HG03175 (cell line): ENCODE measurements around the gene ENTPD6.

Experiments
- ATAC-seq: cut with Tn5 transposase; IDR thresholded peaks from one replicate; pipeline ENCODE4 v1.9.1; 2021; ENCODE audit warnings: mild to moderate bottlenecking, moderate library complexity; ENCODE audit not compliant: unreplicated experiment

The ENTPD6 gene

DNA sequence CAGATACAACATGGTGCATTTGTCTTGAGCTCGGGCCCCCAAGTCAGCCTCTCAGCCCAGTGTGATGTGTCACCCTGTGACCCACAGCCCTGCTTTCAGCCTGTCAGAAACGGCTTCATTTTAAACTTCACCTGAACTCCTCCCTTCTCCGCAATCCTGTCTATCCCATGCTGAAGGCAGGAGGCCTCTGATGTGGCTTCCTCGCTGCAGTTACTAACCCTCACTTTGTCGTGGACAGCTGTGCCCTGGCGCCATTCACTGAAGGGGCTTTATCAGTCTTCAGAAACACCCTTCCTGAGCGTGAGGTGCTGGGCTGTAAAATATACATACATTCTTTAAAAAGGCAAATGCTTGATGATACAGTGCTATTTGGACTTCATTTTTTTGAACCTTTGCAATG is 7.9 kb upstream of the ENTPD6 start:
- ATAC-seq = no peak

DNA sequence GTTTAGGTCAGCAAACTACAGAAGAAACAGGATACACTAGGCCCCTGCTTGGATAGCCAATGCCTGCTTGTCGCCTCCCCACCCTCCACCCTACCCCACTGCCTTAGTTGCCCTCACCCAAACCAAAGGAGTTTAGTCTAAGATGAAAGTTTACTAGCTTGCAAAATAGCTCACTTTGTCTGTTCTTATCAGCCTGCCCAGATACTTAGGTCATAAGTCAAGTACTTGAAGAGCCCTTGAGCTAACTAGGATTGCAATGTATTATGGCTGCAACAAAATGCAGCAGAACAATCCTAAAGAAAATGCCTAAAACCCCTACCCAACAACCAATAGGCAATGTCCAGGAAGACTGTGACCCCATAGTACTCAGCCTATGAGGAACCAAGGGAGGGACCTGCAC is 7.3 kb upstream of the ENTPD6 start:
- ATAC-seq = no peak

DNA sequence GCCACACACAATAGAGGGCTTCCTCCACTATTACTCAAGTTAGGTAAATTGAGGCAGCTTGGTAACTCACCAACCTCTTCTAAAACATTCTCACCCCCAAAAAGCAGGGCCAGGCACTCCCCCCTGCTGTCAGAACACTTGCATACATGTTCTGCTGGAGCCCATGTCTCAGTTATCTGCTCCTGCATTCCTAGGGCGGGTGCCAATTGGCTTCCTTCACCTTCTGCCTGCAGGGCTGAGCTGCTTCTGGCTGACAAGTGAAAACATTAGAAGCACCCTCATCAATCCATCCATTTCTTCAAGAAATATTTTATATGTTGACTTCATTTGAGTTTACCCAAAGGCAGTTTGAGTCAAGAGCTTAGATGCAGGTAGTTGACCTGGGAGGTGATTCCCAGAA is 4.5 kb upstream of the ENTPD6 start:
- ATAC-seq = no peak

DNA sequence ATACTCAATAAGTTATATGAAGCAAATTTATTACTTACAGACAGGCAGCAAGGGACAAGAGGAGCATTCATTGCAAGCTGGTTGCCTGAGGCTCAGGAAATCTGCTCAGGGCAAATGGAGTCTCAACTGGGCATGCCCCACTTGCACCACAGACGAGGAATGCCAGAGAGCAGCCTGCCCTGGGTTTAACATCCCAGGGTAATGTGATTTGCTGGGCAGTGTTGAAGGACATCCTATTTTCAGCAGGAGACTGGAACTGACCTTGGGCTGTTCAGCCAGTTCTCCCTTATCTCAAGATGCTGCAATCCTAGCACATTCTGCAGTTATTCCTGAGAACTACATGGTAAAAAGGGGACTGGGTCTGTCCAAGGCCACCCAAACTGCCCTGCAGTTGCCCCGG is 3.8 kb upstream of the ENTPD6 start:
- ATAC-seq = no peak

DNA sequence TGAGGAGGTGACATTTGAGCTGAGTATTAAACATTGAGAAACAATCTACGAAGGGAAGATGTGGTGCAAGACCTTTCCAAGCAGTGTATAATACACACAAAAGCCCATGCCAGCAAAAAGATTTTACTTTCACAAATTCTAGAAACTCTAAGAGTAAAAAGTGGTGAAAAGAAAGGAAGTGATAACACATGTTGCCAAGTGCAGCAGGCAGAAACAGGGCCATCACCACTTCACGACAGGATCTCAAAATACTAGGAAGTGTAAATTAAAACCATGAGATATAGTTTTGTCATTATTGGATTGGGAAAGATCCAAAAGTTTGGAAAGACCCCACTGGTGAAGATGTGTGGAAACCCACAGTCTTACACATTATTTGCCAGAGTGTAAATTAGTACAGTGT is 1.7 kb upstream of the ENTPD6 start:
- no peak for ATAC-seq

DNA sequence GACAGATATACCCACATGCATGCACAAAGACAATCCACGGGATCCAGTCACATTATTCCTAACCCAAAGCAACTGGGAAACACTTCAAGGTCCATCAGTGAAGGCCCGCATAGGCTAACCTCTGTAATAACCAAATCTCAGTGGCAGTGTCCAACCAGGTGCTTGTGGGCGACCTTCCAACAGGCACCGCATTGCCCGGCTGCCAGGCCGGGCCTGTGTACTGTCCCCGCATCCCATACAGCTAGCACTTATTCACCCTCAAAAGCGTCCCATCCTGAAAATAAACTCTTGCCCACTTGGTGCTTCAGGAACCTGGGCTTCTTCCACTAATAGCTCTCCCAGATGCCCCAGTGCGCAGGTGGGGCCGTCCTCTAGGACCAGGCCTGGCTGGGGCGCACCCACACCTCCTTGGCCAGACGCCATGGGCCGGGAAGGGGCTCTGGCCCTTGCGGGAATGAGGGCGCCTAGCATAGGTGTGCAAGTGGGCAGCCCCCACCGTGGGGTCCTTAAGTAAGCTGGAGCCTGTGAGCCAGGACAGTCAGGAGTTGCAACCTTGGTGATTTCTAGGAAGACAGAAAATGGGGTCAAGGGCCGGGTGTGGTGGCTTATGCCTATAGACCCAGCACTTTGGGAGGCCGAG is 1.1 kb upstream of the ENTPD6 start:
- no peak for ATAC-seq

DNA sequence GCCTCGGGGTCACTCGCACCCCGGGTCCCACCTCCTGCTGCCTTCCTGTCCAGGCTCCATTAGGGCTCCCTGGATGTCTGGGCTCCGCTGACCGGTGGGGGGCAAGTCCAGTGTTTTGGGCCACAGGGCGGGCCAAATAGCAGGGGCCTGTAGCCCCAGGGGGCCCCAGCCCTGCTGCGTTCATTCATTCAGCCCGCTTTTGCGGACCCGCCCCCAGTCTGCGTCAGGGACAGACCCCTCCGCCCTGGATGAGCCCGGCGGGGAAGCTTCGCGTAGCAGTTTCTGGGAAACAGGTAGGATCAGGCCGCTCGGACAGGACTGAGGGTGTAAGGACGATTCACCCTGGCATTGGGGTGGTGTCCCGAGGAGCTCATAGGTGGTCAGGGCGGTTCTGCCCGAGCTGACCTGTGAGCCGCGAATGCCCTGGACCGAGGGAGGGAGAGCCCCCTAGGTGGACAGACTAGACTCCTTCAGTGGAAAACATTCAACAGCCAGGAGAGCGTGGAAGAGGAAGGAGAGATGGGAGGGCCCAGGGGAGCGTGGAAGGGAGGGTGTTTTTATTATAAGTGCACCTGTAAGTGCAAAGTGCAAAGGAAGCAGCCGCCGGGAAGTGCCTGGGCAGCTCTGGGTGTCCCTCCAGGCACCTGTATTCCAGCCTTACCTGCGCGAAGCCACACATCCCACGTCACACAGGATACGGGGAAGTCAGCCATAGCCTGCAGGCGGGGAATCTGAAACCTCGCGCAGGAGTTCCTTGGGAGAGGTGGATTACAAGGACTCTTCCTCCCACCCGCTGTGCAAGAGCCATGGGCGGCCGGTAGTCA is 662 bp downstream of the ENTPD6 start:
- no peak for ATAC-seq

DNA sequence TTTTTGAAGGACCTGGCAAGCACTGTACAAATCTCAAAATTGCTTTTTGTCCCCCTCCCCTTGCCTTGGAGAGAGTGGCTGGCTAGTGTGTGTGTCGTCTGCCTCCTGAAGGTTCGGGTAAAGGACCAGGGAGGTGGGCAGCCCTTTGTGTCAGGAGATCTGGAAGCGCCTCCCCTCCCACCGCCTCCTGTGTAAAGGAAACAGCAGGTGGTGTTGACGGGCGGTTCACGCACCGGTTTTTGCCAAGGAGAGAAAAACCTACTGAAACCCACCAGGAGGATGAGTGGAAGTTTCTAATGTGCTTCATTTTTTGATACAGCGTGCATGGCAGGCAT is 1.2 kb downstream of the ENTPD6 start:
- ATAC-seq = no peak

DNA sequence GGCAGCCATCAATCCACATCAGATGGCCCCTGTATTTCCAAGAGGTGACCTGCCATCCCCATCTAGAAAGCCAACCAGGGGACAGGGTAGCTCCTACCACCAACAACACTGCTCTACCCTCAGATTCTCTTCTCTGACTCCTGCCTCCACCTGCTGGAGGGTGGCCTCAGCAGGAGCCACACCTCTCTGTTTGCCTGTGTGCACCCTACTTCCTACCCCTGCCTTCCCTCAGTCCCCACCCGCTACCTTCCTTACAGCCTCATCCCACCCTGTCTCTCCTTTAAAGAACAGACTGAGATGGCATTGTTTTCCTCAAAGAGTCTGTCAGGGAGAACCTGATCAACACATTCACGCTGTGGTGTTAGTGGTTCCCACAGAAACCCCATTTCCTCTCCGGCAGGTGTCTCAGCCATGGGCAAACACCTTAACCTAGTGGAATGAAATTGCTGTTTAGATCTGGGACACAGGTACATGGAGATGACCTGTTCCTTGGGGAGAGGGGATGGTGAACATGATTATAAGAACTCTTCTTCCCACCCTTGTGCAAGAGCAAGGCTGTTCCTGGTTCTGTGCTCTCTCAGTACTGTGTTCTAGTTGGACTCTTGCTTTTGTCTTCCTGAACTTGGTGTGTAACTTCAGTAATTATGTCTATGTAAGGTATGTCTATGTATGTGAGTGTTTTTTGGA is 1.8 kb downstream of the ENTPD6 start:
- no peak for ATAC-seq

DNA sequence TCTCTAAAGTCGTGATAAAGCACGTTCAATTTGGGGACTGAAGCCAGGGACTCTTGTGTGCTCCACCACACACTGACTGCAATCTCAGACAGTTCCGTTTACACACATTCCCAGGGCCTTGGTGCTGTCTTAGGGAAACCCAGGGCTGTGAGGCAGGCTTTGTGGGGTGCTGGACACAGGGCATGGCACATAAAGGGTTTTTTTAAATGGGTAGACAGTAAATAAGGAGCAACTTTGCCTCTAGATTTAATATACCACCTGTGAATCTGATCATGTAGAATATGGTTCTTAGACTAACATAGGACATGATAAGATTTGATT is 2.3 kb downstream of the ENTPD6 start:
- no peak for ATAC-seq

DNA sequence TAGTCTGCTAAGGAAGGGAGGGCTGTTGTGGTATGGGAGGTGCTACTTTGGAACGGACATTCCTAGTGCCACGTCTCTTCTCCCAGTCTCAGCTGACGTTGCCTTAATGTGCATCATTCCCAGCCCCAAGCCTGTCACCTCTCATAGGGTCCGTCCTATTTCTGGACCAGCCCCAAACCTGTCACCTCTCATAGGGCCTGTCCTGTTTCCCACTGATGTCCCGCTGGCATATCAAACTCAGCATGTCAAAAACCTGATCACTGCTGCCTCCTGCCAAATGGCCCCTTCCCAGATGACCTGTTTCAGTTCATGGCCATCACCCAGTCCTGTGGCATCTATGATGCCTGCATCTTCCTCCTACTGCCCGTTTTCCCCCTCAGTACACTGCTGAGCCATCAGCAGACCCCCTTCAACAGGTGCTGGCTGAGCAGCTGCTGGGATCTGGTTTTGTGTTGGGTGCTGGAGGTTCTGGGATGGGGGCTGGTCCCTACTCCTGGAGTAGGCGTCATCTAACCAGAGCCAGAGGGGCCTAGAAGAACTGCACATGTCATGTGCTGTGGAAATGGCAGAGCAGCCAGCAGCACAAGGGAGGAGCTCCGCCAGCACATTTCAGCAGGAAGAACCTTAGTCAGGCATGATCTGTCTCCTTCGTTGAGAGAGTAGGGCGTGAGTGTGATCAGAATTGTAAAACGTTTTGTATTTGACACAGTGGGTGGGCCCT is 3.3 kb downstream of the ENTPD6 start:
- no peak for ATAC-seq

DNA sequence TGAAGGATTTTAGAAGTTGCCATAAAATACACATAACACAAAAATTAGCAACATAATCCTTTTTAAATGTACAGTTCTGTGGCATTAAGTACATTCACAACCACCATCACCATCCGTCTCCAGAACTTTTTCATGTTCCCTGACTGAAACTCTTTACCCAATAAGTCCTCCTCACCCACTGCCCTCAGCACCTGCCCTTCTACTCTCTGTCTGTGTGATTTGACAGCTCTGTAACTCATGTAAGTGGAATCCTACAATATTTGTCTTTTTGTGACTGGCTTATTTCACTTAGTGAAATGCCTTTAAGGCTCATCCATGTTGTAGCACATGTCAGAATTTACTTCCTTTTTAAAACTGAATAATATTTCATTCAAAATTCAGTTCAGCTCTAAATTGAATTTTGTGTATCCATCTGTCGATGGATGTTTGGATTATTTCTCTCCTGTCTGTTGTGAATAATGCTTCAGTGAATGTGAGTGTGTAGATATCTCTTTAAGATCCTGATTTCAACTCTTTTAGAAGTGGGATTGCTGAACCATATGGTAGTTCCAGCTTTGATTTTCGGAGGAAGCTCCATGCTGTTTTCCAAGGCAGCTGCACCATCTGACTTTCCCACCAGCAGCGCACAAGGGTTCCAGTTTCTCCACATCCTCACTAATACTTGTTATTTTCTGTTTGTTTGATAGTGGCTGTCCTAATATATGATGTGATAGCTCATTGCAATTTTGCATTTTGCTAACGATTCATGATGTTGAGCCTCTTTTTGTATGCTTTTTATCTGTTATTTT is 4.2 kb downstream of the ENTPD6 start:
- ATAC-seq = no peak

DNA sequence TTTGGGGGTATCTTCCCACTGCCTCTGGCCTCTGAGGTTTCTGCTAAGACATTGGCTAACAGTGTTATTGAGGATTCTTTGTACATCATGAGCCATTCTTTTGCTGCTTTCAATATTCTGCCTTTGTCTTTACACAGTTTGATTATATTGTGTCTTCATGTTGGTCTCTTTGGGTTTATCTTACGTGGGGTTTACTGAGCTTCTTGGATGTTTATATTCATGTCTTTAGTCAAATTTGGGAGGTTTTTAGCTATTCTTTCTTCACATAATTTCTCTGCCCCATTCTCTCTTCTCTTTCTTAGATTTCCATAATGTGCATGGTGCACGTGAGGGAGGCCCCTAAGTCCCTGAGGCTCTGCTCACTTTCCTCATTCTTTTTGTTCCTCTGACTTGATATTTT is 7.6 kb downstream of the ENTPD6 start:
- no peak for ATAC-seq

DNA sequence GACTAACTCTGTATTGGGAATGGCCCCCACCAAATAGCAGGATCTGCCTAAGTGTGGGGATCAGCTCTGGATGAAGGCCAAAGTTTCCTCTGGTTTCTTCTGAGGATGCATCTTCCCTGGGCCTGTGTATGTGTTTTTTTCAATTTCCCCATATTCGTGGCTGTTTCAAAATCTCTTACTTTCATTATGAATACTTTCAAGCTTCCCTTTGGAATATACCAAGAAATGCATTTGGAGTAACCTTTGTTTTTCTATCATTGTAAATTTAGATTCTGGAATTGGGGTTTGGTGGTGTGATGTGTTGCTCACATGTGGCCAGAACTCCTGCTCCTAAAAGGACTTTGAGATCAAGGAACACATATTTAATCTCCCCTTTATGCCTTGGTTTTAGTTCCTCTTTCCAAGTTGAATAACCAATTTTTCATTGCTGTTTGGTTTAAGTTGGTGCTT is 8.4 kb downstream of the ENTPD6 start:
- ATAC-seq = no peak

DNA sequence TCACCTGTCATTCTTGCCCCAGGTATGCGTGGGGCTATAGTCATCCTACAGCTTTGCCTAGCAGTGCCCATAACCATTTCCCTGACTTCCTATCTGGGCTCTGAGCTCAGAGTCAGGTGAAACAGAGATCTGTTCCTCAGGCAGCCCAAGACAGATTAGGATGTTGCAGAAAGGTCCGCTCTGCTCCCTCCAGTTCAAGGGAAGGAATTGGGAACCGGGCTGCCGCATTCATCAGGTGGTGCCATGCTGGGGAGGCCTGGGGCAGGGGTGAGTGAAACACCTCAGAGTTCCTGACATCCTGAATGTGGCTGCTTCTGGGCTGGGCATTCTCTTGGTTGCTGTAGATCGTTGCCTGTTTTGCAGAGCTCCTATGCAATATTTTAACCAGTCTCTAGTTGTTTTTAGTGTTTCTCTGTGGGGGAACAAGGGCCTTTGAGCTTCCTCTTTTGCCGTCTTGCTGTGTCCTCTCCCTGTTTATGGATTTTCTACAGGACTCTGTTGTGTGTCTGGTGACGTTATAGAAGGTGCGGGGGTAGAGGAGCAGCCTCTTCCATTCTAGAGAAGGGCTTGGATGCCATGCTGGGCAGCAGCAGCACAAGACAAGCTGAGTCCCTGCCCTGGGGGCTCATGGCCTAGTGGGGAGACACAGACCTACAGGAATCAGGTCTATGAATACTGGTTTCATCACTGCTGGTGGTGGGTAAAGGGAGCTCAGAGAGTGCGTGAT is 9.2 kb downstream of the ENTPD6 start:
- no peak for ATAC-seq

DNA sequence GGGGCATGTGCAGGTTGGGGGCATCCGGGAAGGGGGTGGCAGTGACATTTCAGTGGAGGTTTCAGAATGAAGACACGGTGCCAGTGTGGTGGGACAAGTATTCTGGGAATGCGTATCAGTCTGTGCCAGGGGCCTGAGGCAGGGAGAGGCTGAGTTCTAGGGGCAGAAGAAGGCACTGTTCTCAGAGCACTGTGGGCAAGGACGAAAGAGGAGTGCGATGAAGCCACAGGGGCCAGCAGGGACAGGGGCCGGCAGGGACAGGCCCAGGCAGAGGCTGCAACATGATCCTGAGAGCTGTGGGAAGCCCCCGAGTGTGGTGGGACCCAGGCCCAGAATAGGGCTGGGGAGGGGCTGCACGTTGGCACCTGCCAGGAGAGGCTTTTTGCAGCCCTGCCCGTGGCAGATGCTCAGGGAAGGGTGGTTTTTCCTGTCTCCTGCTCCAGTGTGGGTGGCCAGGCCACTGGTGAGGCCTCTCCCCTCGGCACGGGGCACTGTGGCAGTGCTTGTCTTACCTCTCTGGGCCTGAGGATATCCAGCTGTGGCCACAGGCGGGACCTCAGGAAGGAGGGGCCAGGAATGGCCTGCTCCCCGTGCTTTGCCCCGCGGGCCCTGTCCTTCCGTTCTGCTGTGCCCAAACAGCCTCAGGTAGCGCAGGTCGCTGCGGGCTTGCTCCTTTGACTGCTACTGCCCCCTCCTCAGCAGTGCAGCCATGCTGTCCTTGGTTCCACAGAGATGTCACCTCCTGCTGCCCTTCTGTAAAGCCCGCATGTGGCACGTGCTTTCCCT is 10.0 kb downstream of the ENTPD6 start:
- ATAC-seq = no peak

DNA sequence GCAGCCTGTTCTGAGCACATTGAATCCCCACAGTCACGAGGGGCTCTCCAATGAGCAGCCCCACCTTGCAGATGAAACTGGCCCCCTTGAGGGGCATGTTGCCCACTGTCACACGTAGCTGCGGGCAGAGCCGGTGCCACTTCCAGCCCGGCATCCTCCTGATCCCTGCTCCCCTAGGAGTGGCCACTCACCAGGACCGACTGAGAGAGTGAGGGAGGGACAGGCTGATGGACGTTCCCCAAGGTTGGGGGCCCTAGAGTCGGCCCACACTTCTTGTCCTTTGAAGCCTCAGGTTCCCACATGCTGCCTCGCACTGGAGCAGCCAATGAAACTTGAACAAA is 10.5 kb downstream of the ENTPD6 start:
- ATAC-seq = no peak

DNA sequence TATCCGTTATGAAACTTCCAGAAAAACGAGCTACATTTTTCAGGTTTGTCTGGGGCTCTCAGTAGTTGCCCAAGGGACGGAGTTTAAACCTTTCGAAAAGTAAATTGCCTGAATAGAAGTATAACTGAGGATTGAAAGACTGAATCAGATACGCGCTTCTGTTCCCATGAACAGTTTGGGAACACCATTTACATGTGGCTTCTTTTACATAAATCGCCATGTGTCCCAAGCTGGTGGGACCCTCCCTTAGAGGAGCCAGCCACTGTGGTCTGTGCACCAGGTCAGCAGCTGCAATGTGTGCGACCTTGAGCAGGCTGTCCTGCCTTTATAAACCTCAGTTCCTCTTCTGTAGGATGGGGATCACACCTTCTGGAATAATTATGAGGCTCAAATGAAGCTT is 11.0 kb downstream of the ENTPD6 start:
- ATAC-seq = no peak

DNA sequence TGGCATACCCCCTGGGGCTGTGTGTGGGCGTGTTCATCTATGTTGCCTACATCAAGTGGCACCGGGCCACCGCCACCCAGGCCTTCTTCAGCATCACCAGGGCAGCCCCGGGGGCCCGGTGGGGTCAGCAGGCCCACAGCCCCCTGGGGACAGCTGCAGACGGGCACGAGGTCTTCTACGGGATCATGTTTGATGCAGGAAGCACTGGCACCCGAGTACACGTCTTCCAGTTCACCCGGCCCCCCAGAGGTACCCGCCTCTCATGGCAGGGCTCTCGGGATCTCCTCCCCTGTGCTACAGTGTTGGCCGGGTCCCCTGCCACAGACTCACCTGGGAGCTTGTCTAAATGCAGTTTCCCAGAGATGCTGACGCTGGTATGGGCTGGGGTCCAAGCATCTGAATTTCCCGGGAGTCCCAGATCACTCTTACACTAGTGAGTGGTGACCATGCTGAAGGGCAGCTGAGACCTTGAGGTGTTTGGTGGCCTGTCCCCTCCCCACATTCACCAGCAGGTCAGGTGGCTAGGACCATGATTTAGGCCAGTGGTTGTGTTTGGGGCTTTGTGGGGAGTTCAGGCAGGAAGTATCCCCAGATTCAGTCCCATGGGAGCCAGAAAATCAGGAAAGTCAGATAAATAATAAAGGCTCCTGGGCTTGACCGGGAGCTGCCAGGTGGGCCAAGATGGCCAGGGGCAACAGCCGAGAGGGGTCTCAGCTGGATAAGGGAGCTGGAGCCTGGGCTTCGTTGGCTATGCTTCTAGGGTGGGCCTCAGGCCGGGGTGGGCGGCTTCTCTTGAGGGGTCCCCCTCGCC is 11.8 kb downstream of the ENTPD6 start:
- no peak for ATAC-seq
